Measurements from ENCODE around the gene SCUBE2. TPM values are rescaled to one million over a fixed set of nuclear protein-coding genes. Genes with fewer than 3 reads are reported as not detected.

The SCUBE2 gene
- total and polyA plus RNA-seq, 2 of the 4 experiments (the other 2 are of a cell fraction): 0.43 to 0.72 TPM

GRCh38 chr11:9074338-9075029 lies 16.9 kb downstream of the SCUBE2 start:
- TF ChIP-seq CTCF (conservative IDR thresholded peaks at IDR 0.05; ENCODE audit: low read depth, low read length): no peak
- TF ChIP-seq CHD1 (IDR thresholded peaks at IDR 0.05; ENCODE audit: low read depth, low read length): no peak
- no peak for TF ChIP-seq POLR2A (IDR thresholded peaks at IDR 0.05; ENCODE audit: low read depth, low read length)
- TF ChIP-seq RCOR1 (IDR thresholded peaks at IDR 0.05; ENCODE audit: insufficient replicate concordance, low read length): no peak
- no peak for TF ChIP-seq MAFK (IDR thresholded peaks at IDR 0.05; ENCODE audit: low read depth, low read length)
- TF ChIP-seq ELK1 (IDR thresholded peaks at IDR 0.05; ENCODE audit: borderline replicate concordance, low read depth, low read length): no peak
- no peak for TF ChIP-seq BHLHE40 (IDR thresholded peaks at IDR 0.05; ENCODE audit: low read depth, low read length)
- TF ChIP-seq NFE2L2 (IDR thresholded peaks at IDR 0.05; ENCODE audit: low read depth, low read length): no peak
- TF ChIP-seq RFX5 (IDR thresholded peaks at IDR 0.05; ENCODE audit: low read depth, low read length): no peak
- no peak for TF ChIP-seq FOS (IDR thresholded peaks at IDR 0.05; ENCODE audit: low read depth, low read length)
- TF ChIP-seq MXI1 (IDR thresholded peaks at IDR 0.05; ENCODE audit: borderline replicate concordance, low read depth, low read length): no peak
- no peak for TF ChIP-seq SMC3 (IDR thresholded peaks at IDR 0.05; ENCODE audit: low read depth, low read length)
- Histone ChIP-seq H3K27me3 (ENCODE audit: control insufficient read depth, insufficient read depth, low read length) (no peaks in the 10 kb centered on the region), H3K4me1 (ENCODE audit: control insufficient read depth, insufficient read depth, low read length) (no peaks in the 10 kb centered on the region; the same call in 1 of the 2 replicates), H2AK5ac (ENCODE audit: low read depth, low read length) (no peak overlapping the region), H2BK15ac (ENCODE audit: low read depth, low read length) (no peak overlapping the region), H3K9me3 (ENCODE audit: control insufficient read depth, insufficient read depth, low read length) (no peaks in the 10 kb centered on the region), H4K5ac (ENCODE audit: low read depth, low read length) (no peak overlapping the region), H3K9ac (ENCODE audit: low read depth, low read length) (no peak overlapping the region), H2BK5ac (ENCODE audit: low read depth, low read length, poor library complexity, severe bottlenecking) (no peak overlapping the region), H4K8ac (ENCODE audit: low read depth in 2 of 2, low read length in 2 of 2) (no peak overlapping the region), H3K4me2 (ENCODE audit: low read depth, low read length) (no peak overlapping the region), H3K4ac (ENCODE audit: low read depth, low read length) (no peak overlapping the region), H4K20me1 (ENCODE audit: insufficient read depth, low read length) (no peaks in the 10 kb centered on the region), H3K23ac (ENCODE audit: low read depth, low read length) (no peak overlapping the region), H3K27ac (ENCODE audit: insufficient read depth, low read length) (no peak overlapping the region), H3K18ac (ENCODE audit: low read depth, low read length) (no peak overlapping the region), H2BK20ac (ENCODE audit: low read depth, low read length) (no peak overlapping the region), H3K14ac (replicated peaks; ENCODE audit: low read depth, low read length) (no peak overlapping the region), H2BK120ac (ENCODE audit: low read depth, low read length) (no peak overlapping the region), H2AK9ac (replicated peaks; ENCODE audit: low read depth, low read length, poor library complexity) (no peak overlapping the region), H3K36me3 (ENCODE audit: control insufficient read depth, insufficient read depth, low read length) (no peaks in the 10 kb centered on the region), H3K79me1 (ENCODE audit: low read depth in 1 of 2, low read length in 2 of 2) (no peaks in the 10 kb centered on the region), H3K9me1 (ENCODE audit: insufficient read depth, low read length) (no peaks in the 10 kb centered on the region), H3K4me3 (ENCODE audit: insufficient read depth, low read depth, low read length) (no peak overlapping the region), H4K91ac (ENCODE audit: insufficient read depth, low read depth, low read length) (no peak overlapping the region), H2AFZ (replicated peaks; ENCODE audit: low read length, poor library complexity) (no peak overlapping the region), H3K56ac (ENCODE audit: extremely low read depth, insufficient read depth, low read length) (no peak overlapping the region)
- ChIA-PET POLR2A (ENCODE audit: unreplicated experiment) (no interaction called here), CTCF (interaction anchor here (0.9 kb wide), 1 partner anchor 11 kb away, joined by 3 read pairs; no protein-coding TSS in a partner anchor)
- intact Hi-C loops (cut with micrococcal nuclease) (loop anchor here (5.0 kb wide), 1 partner anchor 47 kb away; no protein-coding TSS in a partner anchor), in situ Hi-C loops (cut with MboI; ENCODE audit: low sequenced_read_pairs) (no loop called here), dilution Hi-C loops (cut with HindIII; ENCODE audit: low sequenced_read_pairs, unreplicated experiment) (no loop called here)
- ATAC-seq (ENCODE audit: low read depth) (no peak), DNase-seq (no peak)
- WGBS, 2 experiments (ENCODE audit: extremely low coverage in 2 of 2, insufficient read length in 1 of 2): no CpG with 5 or more reads among the region's 15 CpGs
- BruUV-seq (replicated peaks): no TSS peak

Data from IMR-90 (cell line).